A673 (cell line): ENCODE data around the gene UNG. TPM values are rescaled to one million over a fixed set of nuclear protein-coding genes. Genes with fewer than 3 reads are reported as not detected.

Source experiments
- BruUV-seq: library from RNA; stranded (reverse); fragments of 400-500 nt; replicated peaks from 2 replicates; lab custom pipeline; 2021; lab: Mats Ljungman, UMichigan
- CTCF ChIA-PET: fragments of 300-600 bp; sonication (Branson Sonifier 250); formaldehyde crosslinking; loops from one replicate; lab custom pipeline; 2022; ENCODE audit warnings: antibody characterized with exemption; lab: Charles Lee
- POLR2A ChIA-PET: fragments of 300-600 bp; sonication (Branson Sonifier 250); formaldehyde crosslinking; loops from one replicate; lab custom pipeline; 2022; ENCODE audit warnings: antibody characterized with exemption; ENCODE audit not compliant: low non-redundant PET; lab: Charles Lee
- DNase-seq: peaks from one replicate; pipeline ENCODE4 v3.0.0-alpha.2; 2015; ENCODE audit warnings: low spot score
- H3K27ac ChIP-seq: fragments of 200-600 bp; sonication (generic); 2 replicates; pipeline ENCODE4 v1.5.1; 2016; ENCODE audit warnings: mixed run types, low read depth, mild to moderate bottlenecking, mixed read lengths, antibody characterized with exemption, low read length; ENCODE audit not compliant: poor library complexity, severe bottlenecking
- H3K27me3 ChIP-seq: fragments of 200-600 bp; sonication (generic); replicated peaks from 2 replicates; pipeline ENCODE4 v1.6.1; 2017; ENCODE audit warnings: mixed run types, low read depth, mild to moderate bottlenecking, mixed read lengths, antibody characterized with exemption, low read length; ENCODE audit not compliant: insufficient read depth, poor library complexity
- H3K36me3 ChIP-seq: fragments of 200-600 bp; sonication (generic); 2 replicates; pipeline ENCODE4 v1.6.1; 2016; ENCODE audit warnings: mixed run types, mild to moderate bottlenecking, mixed read lengths, antibody characterized with exemption, low read length; ENCODE audit not compliant: insufficient read depth, poor library complexity, severe bottlenecking
- H3K4me1 ChIP-seq: fragments of 200-600 bp; sonication (generic); 2 replicates; pipeline ENCODE4 v1.6.1; 2017; ENCODE audit warnings: mixed run types, mild to moderate bottlenecking, mixed read lengths, antibody characterized with exemption, low read length; ENCODE audit not compliant: insufficient read depth, poor library complexity, severe bottlenecking
- H3K4me3 ChIP-seq: fragments of 200-600 bp; sonication (generic); 2 replicates; pipeline ENCODE4 v1.5.1; 2016; ENCODE audit warnings: low read depth, mixed run types, mild to moderate bottlenecking, mixed read lengths, low read length; ENCODE audit not compliant: poor library complexity, severe bottlenecking
- H3K9me3 ChIP-seq: fragments of 200-600 bp; sonication (generic); 2 replicates; pipeline ENCODE4 v1.6.1; 2016; ENCODE audit warnings: mixed run types, low read depth, mild to moderate bottlenecking, mixed read lengths, antibody characterized with exemption, low read length; ENCODE audit not compliant: poor library complexity, severe bottlenecking
- CTCF ChIP-seq: fragments of 300-800, 200-600 bp; sonication (generic); conservative IDR thresholded peaks from 2 replicates; pipeline ENCODE4 v1.5.1; 2017; ENCODE audit warnings: low read depth, mild to moderate bottlenecking, antibody characterized with exemption, low read length, moderate library complexity, mixed read lengths
- EZH2 ChIP-seq: fragments of 200-600 bp; sonication (generic); IDR thresholded peaks from 2 replicates; pipeline ENCODE4 v1.6.1; 2017; ENCODE audit warnings: borderline replicate concordance, low read depth, mild to moderate bottlenecking, mixed read lengths, antibody characterized with exemption, low read length; ENCODE audit not compliant: poor library complexity, severe bottlenecking
- intact Hi-C: fragments of 100-400 bp; cut with micrococcal nuclease; formaldehyde crosslinking; loops from one replicate; pipeline ENCODE4 v1.10.0; 2022; ENCODE audit not compliant: unreplicated experiment
- total RNA-seq: library from RNA; stranded (reverse); gene quantifications from 2 replicates; pipeline ENCODE4 v1.2.3, GENCODE V29; 2021

UNG gene
- total RNA-seq, 1 experiment from 2014 or later = 58.5 TPM

- intact Hi-C loops = no loop called here
- H3K27ac ChIP-seq = no peak overlapping the region
- ChIA-PET CTCF (no interaction called here), POLR2A (no interaction called here)
- no peak for DNase-seq
- H3K4me1 ChIP-seq = peaks cover 6% of the 10 kb centered on the region
- peaks cover 62% of the 10 kb centered on the region for H3K36me3 ChIP-seq
- H3K27me3 ChIP-seq = no peaks in the 10 kb centered on the region
- no peaks in the 10 kb centered on the region for H3K9me3 ChIP-seq
- H3K4me3 ChIP-seq = no peak overlapping the region
- no peak for TF ChIP-seq EZH2
- TF ChIP-seq CTCF = no peak
- no TSS peak for BruUV-seq
These were observed 10.1 kb upstream of the UNG start for GRCh38 chr12:109087250-109087649.

GRCh38 chr12:109088818-109089217, 8.6 kb upstream of the UNG start:
- BruUV-seq = no TSS peak
- DNase-seq = no peak
- TF ChIP-seq CTCF (no peak), EZH2 (no peak)
- no peak overlapping the region for H3K4me3 ChIP-seq
- H3K27ac ChIP-seq = peak overlapping the region; percentile 19
- intact Hi-C loops = no loop called here
- ChIA-PET POLR2A (no interaction called here), CTCF (no interaction called here)
- no peaks in the 10 kb centered on the region for H3K27me3 ChIP-seq
- peaks cover 19% of the 10 kb centered on the region for H3K4me1 ChIP-seq
- H3K36me3 ChIP-seq = peaks cover 52% of the 10 kb centered on the region
- H3K9me3 ChIP-seq = no peaks in the 10 kb centered on the region

- H3K27ac ChIP-seq = no peak overlapping the region
- ChIA-PET POLR2A (no interaction called here), CTCF (no interaction called here)
- H3K27me3 ChIP-seq = no peaks in the 10 kb centered on the region
- H3K36me3 ChIP-seq = peaks cover 52% of the 10 kb centered on the region
- peaks cover 21% of the 10 kb centered on the region for H3K4me1 ChIP-seq
- intact Hi-C loops = loop anchor here (10.0 kb wide), 2 partner anchors 135 to 235 kb away; partner anchors contain the start of gene SSH1
- DNase-seq = no peak
- no peaks in the 10 kb centered on the region for H3K9me3 ChIP-seq
- no TSS peak for BruUV-seq
- TF ChIP-seq EZH2 = no peak
- no peak for TF ChIP-seq CTCF
- H3K4me3 ChIP-seq = no peak overlapping the region
These were observed 7.7 kb upstream of the UNG start for GRCh38 chr12:109089683-109090082.
